WTC11 (cell line): ENCODE data around the gene S100A13. TPM values are rescaled to one million over a fixed set of nuclear protein-coding genes. Genes with fewer than 3 reads are reported as not detected.

ENCODE experiments used
- ATAC-seq: fragments of 200-7000 bp; cut with Tn5 transposase; 2 replicates; pipeline ENCODE4 v1.10.0; 2021; ENCODE audit warnings: mild to moderate bottlenecking, moderate library complexity
- CTCF ChIA-PET: fragments of 300-600 bp; sonication (Branson Sonifier 250); formaldehyde crosslinking; loops from one replicate; lab custom pipeline; 2021; ENCODE audit warnings: antibody characterized with exemption; lab: Charles Lee
- POLR2A ChIA-PET: fragments of 350-600 bp; sonication (Branson Sonifier 250); formaldehyde crosslinking; loops from one replicate; lab custom pipeline; 2021; ENCODE audit warnings: antibody characterized with exemption; lab: Charles Lee
- DNase-seq: peaks from one replicate; pipeline ENCODE4 v3.0.0; 2021; ENCODE audit warnings: low spot score
- H3K27ac Mint-ChIP-seq: 2 replicates; pipeline ENCODE4 v1.8.0; 2021; ENCODE audit warnings: mixed read lengths
- H3K27me3 Mint-ChIP-seq: 2 replicates; pipeline ENCODE4 v1.8.0; 2021; ENCODE audit warnings: low read depth, mild to moderate bottlenecking, moderate library complexity, mixed read lengths
- H3K36me3 Mint-ChIP-seq: 2 replicates; pipeline ENCODE4 v1.8.0; 2021; ENCODE audit warnings: mixed read lengths
- H3K4me1 Mint-ChIP-seq: 2 replicates; pipeline ENCODE4 v1.8.0; 2022; ENCODE audit warnings: mixed read lengths
- H3K4me3 Mint-ChIP-seq: 2 replicates; pipeline ENCODE4 v1.8.0; 2021; ENCODE audit warnings: mild to moderate bottlenecking, moderate library complexity, mixed read lengths
- H3K9me3 Mint-ChIP-seq: 2 replicates; pipeline ENCODE4 v1.8.0; 2021; ENCODE audit warnings: mixed read lengths
- SP1 ChIP-seq: sonication (generic); formaldehyde crosslinking; conservative IDR thresholded peaks from 2 replicates; pipeline ENCODE4 v1.8.1; 2022; ENCODE audit warnings: missing genetic modification reagents
- total RNA-seq: library from RNA; stranded (reverse); gene quantifications from 3 replicates; pipeline ENCODE4 v1.2.3, GENCODE V29; 2021

Gene S100A13
- total RNA-seq, 1 experiment from 2014 or later = 68.4 TPM

DNA sequence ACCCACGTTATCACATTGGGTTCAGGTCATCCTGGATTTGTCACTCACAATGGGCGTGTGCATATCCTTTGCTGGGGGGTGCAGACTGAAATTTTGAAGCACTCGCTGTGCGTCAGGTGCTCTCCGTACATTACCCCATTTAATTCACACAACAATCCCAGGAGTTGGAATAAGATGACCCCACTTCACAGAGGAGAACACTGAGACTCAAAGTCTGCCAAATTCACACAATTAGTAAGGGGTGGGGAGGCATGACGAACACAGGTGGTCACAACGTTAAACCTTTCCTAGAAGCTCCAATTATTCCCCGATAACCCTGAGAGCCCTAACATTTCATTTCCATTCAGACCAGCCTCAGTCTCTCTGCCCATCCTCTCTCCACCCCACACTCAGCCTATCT, 57.8 kb downstream of the S100A13 start:
- ATAC-seq (no peak), DNase-seq (no peak)
- POLR2A ChIA-PET = interaction anchor here (1.4 kb wide), 1 partner anchor 65 kb away, joined by 6 read pairs; the partner anchor contains the start of gene CHTOP
- CTCF ChIA-PET = interaction anchor here (0.5 to 6.1 kb wide), 5 partner anchors 25 to 65 kb away, joined by 3 to 188 read pairs (median 19); partner anchors contain the start of genes CHTOP, S100A1, S100A13 and S100A5
- Mint-ChIP-seq H3K36me3 (0 out of 2 replicates have a peak, but pooled peaks cover under 1% of the 10 kb centered on the region), H3K4me1 (peaks cover 33% of the 10 kb centered on the region), H3K27me3 (no peaks in the 10 kb centered on the region; the same call in 1 of the 2 replicates), H3K9me3 (no peaks in the 10 kb centered on the region), H3K27ac (no peak overlapping the region; the same call in 1 of the 2 replicates), H3K4me3 (no peak overlapping the region)
- TF ChIP-seq SP1 (CRISPR knock-in tag) = no peak

Other genes with a start within 250 kb of the S100A13 start
- 1.4 TPM in 1 of 3 replicates, not detected in the others for gene S100A8, start 236.4 kb downstream of the S100A13 start, total RNA-seq
- not detected in 3 replicates for gene S100A7A, start 211.0 kb downstream of the S100A13 start, total RNA-seq
- not detected in 3 replicates for gene S100A7, start 166.9 kb downstream of the S100A13 start, total RNA-seq
- 19.2 to 32.0 TPM (median 30.8 TPM) in 3 replicates for gene S100A6, start 91.5 kb downstream of the S100A13 start, total RNA-seq
- gene S100A5, start 86.6 kb downstream of the S100A13 start, total RNA-seq = not detected in 3 replicates
- 22.7 to 32.0 TPM (median 31.7 TPM) in 3 replicates for gene S100A4, start 81.7 kb downstream of the S100A13 start, total RNA-seq
- gene S100A3, start 78.2 kb downstream of the S100A13 start, total RNA-seq = 0.33 TPM in 1 of 3 replicates, not detected in the others
- 0.74 to 1.6 TPM (median 0.80 TPM) in 3 replicates for gene S100A2, start 61.7 kb downstream of the S100A13 start, total RNA-seq
- gene S100A16, start 14.4 kb downstream of the S100A13 start, total RNA-seq = 14.6 to 17.6 TPM (median 16.8 TPM) in 3 replicates
- 1.4 to 2.1 TPM (median 1.5 TPM) in 3 replicates for gene S100A14, start 11.2 kb downstream of the S100A13 start, total RNA-seq
- gene S100A1, start 929 bp upstream of the S100A13 start, total RNA-seq = 1.3 to 2.0 TPM (median 1.7 TPM) in 3 replicates
- gene CHTOP, start 6.6 kb upstream of the S100A13 start, total RNA-seq = 101 to 105 TPM (median 104 TPM) in 3 replicates
- gene SNAPIN, start 31.2 kb upstream of the S100A13 start, total RNA-seq = 23.4 to 29.9 TPM (median 26.7 TPM) in 3 replicates
- gene ILF2, start 43.5 kb upstream of the S100A13 start, total RNA-seq = 311 to 337 TPM (median 313 TPM) in 3 replicates
- gene NPR1, start 51.2 kb upstream of the S100A13 start, total RNA-seq = 13.2 to 16.5 TPM (median 15.9 TPM) in 3 replicates
- gene INTS3, start 100.5 kb upstream of the S100A13 start, total RNA-seq = 66.8 to 71.3 TPM (median 70.5 TPM) in 3 replicates
- 36.3 to 38.9 TPM (median 36.9 TPM) in 3 replicates for gene SLC27A3, start 147.9 kb upstream of the S100A13 start, total RNA-seq